Activated T-helper 1 cell treated with anti-CD3 and anti-CD28 coated beads, Interleukin-12 subunit alpha, Interleukin-12 subunit beta, Interleukin-2, Interleukin-4 antibody, amounts not matched to agents 30 ng/mL and 10 ng/mL and 1 ng/mL, durations not matched to agents 14 hours and 24 hours and 36 hours (primary cell): ENCODE data around the gene SSUH2. TPM values are rescaled to one million over a fixed set of nuclear protein-coding genes. Genes with fewer than 3 reads are reported as not detected.

Source experiments
- DNase-seq: peaks from one replicate; pipeline ENCODE4 v3.0.0; 2021; ENCODE audit warnings: low spot score
- H3K27ac Mint-ChIP-seq: one replicate; pipeline ENCODE4 v1.8.0; 2021; ENCODE audit warnings: mild to moderate bottlenecking, mixed read lengths
- H3K27me3 Mint-ChIP-seq: one replicate; pipeline ENCODE4 v1.8.0; 2022; ENCODE audit warnings: mild to moderate bottlenecking, moderate library complexity, mixed read lengths; ENCODE audit not compliant: insufficient read depth
- H3K36me3 Mint-ChIP-seq: one replicate; pipeline ENCODE4 v1.8.0; 2021; ENCODE audit warnings: low read depth, mixed read lengths
- H3K4me1 Mint-ChIP-seq: one replicate; pipeline ENCODE4 v1.8.0; 2021; ENCODE audit warnings: low read depth, mixed read lengths
- H3K4me3 Mint-ChIP-seq: one replicate; pipeline ENCODE4 v1.8.0; 2021; ENCODE audit warnings: mild to moderate bottlenecking, moderate library complexity, mixed read lengths
- H3K9me3 Mint-ChIP-seq: one replicate; pipeline ENCODE4 v1.8.0; 2021; ENCODE audit warnings: mixed read lengths
- intact Hi-C: fragments of 100-400 bp; cut with micrococcal nuclease; formaldehyde crosslinking; loops from one replicate; pipeline ENCODE4 v1.15.1; 2024
- total RNA-seq: library from RNA; stranded (reverse); gene quantifications from 2 replicates; pipeline ENCODE4 v1.2.3, GENCODE V29; 2022

The SSUH2 gene
- total RNA-seq, 1 donor from 2014 or later = not detected

- no peaks in the 10 kb centered on the region for H3K27me3 Mint-ChIP-seq
- intact Hi-C loops = loop anchor here (5.0 kb wide), 1 partner anchor 166 kb away; no protein-coding TSS in a partner anchor
- H3K36me3 Mint-ChIP-seq = no peaks in the 10 kb centered on the region
- no peak overlapping the region for H3K27ac Mint-ChIP-seq
- DNase-seq = no peak
- H3K4me3 Mint-ChIP-seq = no peak overlapping the region
- no peaks in the 10 kb centered on the region for H3K4me1 Mint-ChIP-seq
- H3K9me3 Mint-ChIP-seq = no peaks in the 10 kb centered on the region
These were observed 36.4 kb downstream of the SSUH2 start for GRCh38 chr3:8608041-8608790.

GRCh38 chr3:8607234-8608040 is 37.2 kb downstream of the SSUH2 start:
- Mint-ChIP-seq H3K4me3 (no peak overlapping the region), H3K27me3 (no peaks in the 10 kb centered on the region), H3K27ac (no peak overlapping the region), H3K4me1 (no peaks in the 10 kb centered on the region), H3K36me3 (no peaks in the 10 kb centered on the region), H3K9me3 (no peaks in the 10 kb centered on the region)
- intact Hi-C loops = loop anchor here (5.0 kb wide), 1 partner anchor 165 kb away; no protein-coding TSS in a partner anchor
- DNase-seq = no peak

GRCh38 chr3:8606701-8607231 is 37.8 kb downstream of the SSUH2 start:
- no peaks in the 10 kb centered on the region for H3K9me3 Mint-ChIP-seq
- H3K27ac Mint-ChIP-seq = no peak overlapping the region
- intact Hi-C loops = loop anchor here (5.0 kb wide), 1 partner anchor 164 kb away; no protein-coding TSS in a partner anchor
- no peaks in the 10 kb centered on the region for H3K27me3 Mint-ChIP-seq
- no peak for DNase-seq
- no peaks in the 10 kb centered on the region for H3K4me1 Mint-ChIP-seq
- no peaks in the 10 kb centered on the region for H3K36me3 Mint-ChIP-seq
- H3K4me3 Mint-ChIP-seq = no peak overlapping the region

- Mint-ChIP-seq H3K27me3 (no peaks in the 10 kb centered on the region), H3K36me3 (no peaks in the 10 kb centered on the region), H3K9me3 (no peaks in the 10 kb centered on the region), H3K4me3 (no peak overlapping the region), H3K27ac (no peak overlapping the region), H3K4me1 (no peaks in the 10 kb centered on the region)
- DNase-seq = no peak
- intact Hi-C loops = loop anchor here (5.0 kb wide), 1 partner anchor 163 kb away; no protein-coding TSS in a partner anchor
These were observed 39.6 kb downstream of the SSUH2 start for GRCh38 chr3:8604988-8605387.

GRCh38 chr3:8604006-8604405 is 40.6 kb downstream of the SSUH2 start:
- DNase-seq = no peak
- Mint-ChIP-seq H3K4me1 (no peaks in the 10 kb centered on the region), H3K27ac (no peak overlapping the region), H3K9me3 (no peaks in the 10 kb centered on the region), H3K36me3 (no peaks in the 10 kb centered on the region), H3K27me3 (no peaks in the 10 kb centered on the region), H3K4me3 (no peak overlapping the region)
- intact Hi-C loops = no loop called here

- intact Hi-C loops = no loop called here
- H3K4me1 Mint-ChIP-seq = no peaks in the 10 kb centered on the region
- H3K27me3 Mint-ChIP-seq = no peaks in the 10 kb centered on the region
- no peak overlapping the region for H3K4me3 Mint-ChIP-seq
- no peaks in the 10 kb centered on the region for H3K36me3 Mint-ChIP-seq
- no peaks in the 10 kb centered on the region for H3K9me3 Mint-ChIP-seq
- no peak for DNase-seq
- no peak overlapping the region for H3K27ac Mint-ChIP-seq
These were observed 41.4 kb downstream of the SSUH2 start for GRCh38 chr3:8603115-8603710.

GRCh38 chr3:8600457-8600856 is 44.1 kb downstream of the SSUH2 start:
- H3K27ac Mint-ChIP-seq = no peak overlapping the region
- H3K9me3 Mint-ChIP-seq = no peaks in the 10 kb centered on the region
- H3K4me3 Mint-ChIP-seq = no peak overlapping the region
- intact Hi-C loops = no loop called here
- H3K27me3 Mint-ChIP-seq = no peaks in the 10 kb centered on the region
- H3K4me1 Mint-ChIP-seq = no peaks in the 10 kb centered on the region
- DNase-seq = no peak
- no peaks in the 10 kb centered on the region for H3K36me3 Mint-ChIP-seq

- Mint-ChIP-seq H3K27me3 (no peaks in the 10 kb centered on the region), H3K36me3 (no peaks in the 10 kb centered on the region), H3K27ac (no peak overlapping the region), H3K4me1 (no peaks in the 10 kb centered on the region), H3K4me3 (no peak overlapping the region), H3K9me3 (no peaks in the 10 kb centered on the region)
- DNase-seq = no peak
- intact Hi-C loops = no loop called here
These were observed 45.5 kb downstream of the SSUH2 start for GRCh38 chr3:8599146-8599545.

- Mint-ChIP-seq H3K4me3 (no peak overlapping the region), H3K4me1 (no peaks in the 10 kb centered on the region), H3K27me3 (no peaks in the 10 kb centered on the region), H3K9me3 (no peaks in the 10 kb centered on the region), H3K27ac (no peak overlapping the region), H3K36me3 (no peaks in the 10 kb centered on the region)
- DNase-seq = no peak
- intact Hi-C loops = no loop called here
These were observed 47.3 kb downstream of the SSUH2 start for GRCh38 chr3:8597219-8597853.

- Mint-ChIP-seq H3K4me1 (no peaks in the 10 kb centered on the region), H3K9me3 (no peaks in the 10 kb centered on the region), H3K27me3 (no peaks in the 10 kb centered on the region), H3K27ac (no peak overlapping the region), H3K36me3 (no peaks in the 10 kb centered on the region), H3K4me3 (no peak overlapping the region)
- no peak for DNase-seq
- intact Hi-C loops = no loop called here
These were observed 48.0 kb downstream of the SSUH2 start for GRCh38 chr3:8596321-8597218.

GRCh38 chr3:8595695-8596115 is 48.9 kb downstream of the SSUH2 start:
- no peak for DNase-seq
- H3K27me3 Mint-ChIP-seq = no peaks in the 10 kb centered on the region

GRCh38 chr3:8595252-8595651 is 49.3 kb downstream of the SSUH2 start:
- Mint-ChIP-seq H3K4me3 (no peak overlapping the region), H3K4me1 (no peaks in the 10 kb centered on the region), H3K9me3 (no peaks in the 10 kb centered on the region), H3K36me3 (no peaks in the 10 kb centered on the region), H3K27me3 (no peaks in the 10 kb centered on the region), H3K27ac (no peak overlapping the region)
- DNase-seq = no peak
- intact Hi-C loops = no loop called here

More at GRCh38 chr3:8595695-8596115, 48.9 kb downstream of the SSUH2 start:
- H3K9me3 Mint-ChIP-seq = no peaks in the 10 kb centered on the region
- intact Hi-C loops = no loop called here
- H3K4me1 Mint-ChIP-seq = no peaks in the 10 kb centered on the region
- no peaks in the 10 kb centered on the region for H3K36me3 Mint-ChIP-seq
- no peak overlapping the region for H3K4me3 Mint-ChIP-seq
- no peak overlapping the region for H3K27ac Mint-ChIP-seq
